ENCODE results near the gene LMTK2.

GRCh38 chr7:98133621-98134303 lies 27.1 kb downstream of the LMTK2 start:
- TF ChIP-seq, protein P1, sequence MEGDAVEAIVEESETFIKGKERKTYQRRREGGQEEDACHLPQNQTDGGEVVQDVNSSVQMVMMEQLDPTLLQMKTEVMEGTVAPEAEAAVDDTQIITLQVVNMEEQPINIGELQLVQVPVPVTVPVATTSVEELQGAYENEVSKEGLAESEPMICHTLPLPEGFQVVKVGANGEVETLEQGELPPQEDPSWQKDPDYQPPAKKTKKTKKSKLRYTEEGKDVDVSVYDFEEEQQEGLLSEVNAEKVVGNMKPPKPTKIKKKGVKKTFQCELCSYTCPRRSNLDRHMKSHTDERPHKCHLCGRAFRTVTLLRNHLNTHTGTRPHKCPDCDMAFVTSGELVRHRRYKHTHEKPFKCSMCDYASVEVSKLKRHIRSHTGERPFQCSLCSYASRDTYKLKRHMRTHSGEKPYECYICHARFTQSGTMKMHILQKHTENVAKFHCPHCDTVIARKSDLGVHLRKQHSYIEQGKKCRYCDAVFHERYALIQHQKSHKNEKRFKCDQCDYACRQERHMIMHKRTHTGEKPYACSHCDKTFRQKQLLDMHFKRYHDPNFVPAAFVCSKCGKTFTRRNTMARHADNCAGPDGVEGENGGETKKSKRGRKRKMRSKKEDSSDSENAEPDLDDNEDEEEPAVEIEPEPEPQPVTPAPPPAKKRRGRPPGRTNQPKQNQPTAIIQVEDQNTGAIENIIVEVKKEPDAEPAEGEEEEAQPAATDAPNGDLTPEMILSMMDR (conservative IDR thresholded peaks at IDR 0.05 in 1 of 2, IDR thresholded peaks at IDR 0.05 in 1 of 2; ENCODE audit: low read depth in 1 of 2, low read length in 2 of 2) = no peak
- no peak for TF ChIP-seq EZH2 (IDR thresholded peaks at IDR 0.05; ENCODE audit: low read length, missing control alignments)

All from fibroblast of lung (primary cell).